HG03139 (cell line): ENCODE data around the gene ZBTB4.

Experiments
- ATAC-seq: cut with Tn5 transposase; IDR thresholded peaks from one replicate; pipeline ENCODE4 v1.9.1; 2021; ENCODE audit not compliant: unreplicated experiment

ZBTB4 gene

DNA sequence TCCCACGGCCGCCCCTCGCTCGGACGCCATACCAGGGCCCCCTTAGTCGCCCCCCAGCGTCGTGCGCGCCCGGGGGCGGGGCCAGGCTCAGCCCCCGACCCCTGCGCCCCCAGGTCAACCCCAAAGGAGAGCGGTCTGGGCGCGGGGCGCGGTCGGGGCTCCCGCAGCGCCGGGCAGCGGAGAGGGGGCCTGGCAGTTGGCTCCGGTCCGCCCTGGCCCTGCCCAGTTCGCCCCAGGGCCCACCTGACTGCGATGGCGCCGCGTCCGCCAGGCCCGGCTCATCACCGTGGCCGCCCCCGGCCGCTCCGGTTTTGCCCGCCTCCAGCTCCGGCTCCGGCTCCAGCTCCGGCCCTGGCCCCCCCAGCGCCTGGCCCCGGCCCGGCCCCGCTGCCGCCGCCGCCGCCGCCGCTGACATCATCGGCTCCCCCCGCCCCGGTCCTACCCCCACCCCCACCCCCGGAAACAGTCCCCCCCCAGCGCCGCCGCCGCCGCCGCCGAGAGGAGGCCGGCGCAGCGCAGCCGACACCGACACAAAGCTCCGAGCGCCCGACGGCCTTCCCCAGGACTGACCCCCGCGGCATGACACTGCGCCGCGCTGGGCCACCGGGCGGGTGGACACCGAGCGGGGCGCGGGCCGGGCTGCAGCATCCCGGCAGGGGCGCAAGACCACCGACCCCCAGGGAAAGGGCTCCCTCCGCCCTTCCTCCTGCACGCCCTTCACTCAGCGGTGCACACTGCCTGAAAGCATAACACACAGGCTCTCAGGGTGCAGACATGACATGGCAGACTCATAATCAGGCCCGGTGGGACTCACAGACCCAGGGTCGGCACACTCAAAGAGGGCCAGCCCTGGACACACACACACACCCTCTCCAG, at the start of gene ZBTB4:
Gene ZBTB4, minus strand, starts transcription at position 419 of the 876 bp plus-strand sequence. CDS start 12,830 bp downstream, outside the sequence.
- no peak for ATAC-seq

DNA sequence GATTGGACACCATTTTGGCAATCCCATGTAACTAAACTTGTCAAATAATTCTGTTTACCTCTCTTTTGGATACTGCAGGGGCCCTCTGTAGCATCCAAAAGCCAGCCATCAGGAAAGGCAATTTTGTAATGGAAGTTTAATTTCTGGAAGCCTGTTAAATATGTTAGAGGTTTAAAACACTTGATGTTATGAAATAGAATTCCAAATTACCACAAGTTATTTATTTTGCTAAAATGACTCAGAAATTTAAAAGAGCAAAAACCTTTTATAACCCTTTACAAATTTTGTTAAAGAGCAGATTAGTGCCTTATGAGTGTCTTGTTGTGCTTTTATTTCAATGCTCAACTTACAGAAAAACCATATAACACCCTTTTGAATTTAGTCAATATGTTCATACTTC, 49.4 kb upstream of the ZBTB4 start:
- no peak for ATAC-seq

DNA sequence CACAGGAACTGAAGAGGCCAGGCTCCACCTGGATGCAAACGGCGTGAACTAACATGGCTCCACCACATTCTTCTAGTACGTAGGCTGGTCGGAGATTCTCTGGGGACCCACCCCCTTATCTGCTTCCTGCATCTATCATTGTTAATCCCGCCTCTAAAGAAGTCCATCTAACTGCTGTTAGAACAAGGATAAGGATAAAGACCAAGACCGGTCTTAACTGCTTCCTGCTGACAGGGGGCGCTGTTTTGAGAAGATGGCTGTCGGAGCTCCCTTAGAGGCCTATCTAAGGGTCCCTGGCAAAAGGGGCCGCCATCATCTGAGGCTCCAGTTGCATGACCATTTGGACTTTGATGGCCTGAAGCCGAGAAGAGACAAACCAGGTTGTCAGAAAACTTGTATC, 43.6 kb upstream of the ZBTB4 start:
- no peak for ATAC-seq

DNA sequence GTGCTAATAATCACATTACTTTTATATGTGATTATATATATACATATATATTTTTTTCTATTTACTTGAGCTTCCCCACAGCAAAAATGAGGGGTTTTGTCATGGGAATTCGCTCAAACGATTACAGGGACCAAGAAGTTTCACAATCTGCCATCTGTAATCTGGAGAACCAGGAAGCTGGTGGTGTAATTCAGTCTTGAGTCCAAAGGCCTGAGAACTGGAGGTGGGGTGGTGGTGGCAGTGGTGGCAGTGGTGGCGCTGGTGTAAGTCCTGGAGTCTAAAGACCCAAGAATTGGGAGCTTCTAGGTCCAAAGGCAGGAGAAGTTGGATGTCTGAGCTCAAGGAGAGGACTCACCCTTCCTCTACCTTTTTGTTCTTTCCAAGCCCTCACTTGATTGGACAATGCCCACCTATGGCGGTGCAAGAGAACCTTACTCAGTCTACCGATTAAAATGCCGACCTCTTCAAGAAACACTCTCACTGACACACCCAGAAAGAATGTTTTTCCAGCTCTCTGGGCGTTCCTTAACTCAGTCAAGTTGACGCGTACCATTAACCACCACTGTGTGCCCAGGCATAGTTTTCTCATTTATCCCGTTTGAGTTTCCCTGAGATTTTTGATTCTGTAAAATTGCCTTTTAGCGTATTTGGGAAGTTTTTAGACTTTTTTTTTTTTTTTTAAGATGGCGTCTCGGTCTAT, 36.6 kb upstream of the ZBTB4 start:
- ATAC-seq = no peak

- no peak for ATAC-seq
These were observed 34.5 kb upstream of the ZBTB4 start for GRCh38 chr17:7513850-7514419.

DNA sequence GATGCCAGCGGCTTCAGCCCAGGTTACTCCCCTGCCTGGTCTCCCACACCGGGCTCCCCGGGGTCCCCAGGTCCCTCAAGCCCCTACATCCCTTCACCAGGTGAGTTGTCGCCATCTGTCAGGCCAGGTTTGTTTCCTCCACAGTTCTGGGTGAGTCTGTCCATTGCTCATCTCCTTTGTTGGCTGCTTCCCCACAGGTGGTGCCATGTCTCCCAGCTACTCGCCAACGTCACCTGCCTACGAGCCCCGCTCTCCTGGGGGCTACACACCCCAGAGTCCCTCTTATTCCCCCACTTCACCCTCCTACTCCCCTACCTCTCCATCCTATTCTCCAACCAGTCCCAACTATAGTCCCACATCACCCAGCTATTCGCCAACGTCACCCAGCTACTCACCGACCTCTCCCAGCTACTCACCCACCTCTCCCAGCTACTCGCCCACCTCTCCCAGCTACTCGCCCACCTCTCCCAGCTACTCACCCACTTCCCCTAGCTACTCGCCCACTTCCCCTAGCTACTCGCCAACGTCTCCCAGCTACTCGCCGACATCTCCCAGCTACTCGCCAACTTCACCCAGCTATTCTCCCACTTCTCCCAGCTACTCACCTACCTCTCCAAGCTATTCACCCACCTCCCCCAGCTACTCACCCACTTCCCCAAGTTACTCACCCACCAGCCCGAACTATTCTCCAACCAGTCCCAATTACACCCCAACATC, 33.6 kb upstream of the ZBTB4 start:
- no peak for ATAC-seq

DNA sequence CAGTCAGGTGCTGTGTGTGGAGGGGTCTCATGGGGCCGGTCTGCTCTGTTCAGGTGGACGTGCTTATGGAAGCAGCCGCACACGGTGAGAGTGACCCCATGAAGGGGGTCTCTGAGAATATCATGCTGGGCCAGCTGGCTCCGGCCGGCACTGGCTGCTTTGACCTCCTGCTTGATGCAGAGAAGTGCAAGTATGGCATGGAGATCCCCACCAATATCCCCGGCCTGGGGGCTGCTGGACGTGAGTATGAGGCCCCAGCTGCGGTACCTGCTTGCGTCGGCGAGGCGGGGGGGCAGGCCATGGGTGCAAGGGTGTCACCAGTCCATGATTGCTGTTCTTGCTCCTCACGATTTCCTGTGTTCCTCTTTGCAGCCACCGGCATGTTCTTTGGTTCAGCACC, 32.7 kb upstream of the ZBTB4 start:
- no peak for ATAC-seq

DNA sequence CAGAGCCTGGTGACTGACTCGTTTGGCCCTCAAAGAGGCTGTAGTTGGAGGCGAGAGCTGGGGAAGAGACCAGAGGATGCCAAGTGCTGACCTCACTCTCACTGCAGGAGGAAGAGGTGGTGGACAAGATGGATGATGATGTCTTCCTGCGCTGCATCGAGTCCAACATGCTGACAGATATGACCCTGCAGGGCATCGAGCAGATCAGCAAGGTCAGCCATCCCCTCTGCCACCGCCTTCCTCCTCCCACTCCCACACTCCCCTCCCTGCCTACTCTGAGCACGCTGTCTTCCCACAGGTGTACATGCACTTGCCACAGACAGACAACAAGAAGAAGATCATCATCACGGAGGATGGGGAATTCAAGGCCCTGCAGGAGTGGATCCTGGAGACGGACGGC, 31.7 kb upstream of the ZBTB4 start:
- ATAC-seq = no peak

DNA sequence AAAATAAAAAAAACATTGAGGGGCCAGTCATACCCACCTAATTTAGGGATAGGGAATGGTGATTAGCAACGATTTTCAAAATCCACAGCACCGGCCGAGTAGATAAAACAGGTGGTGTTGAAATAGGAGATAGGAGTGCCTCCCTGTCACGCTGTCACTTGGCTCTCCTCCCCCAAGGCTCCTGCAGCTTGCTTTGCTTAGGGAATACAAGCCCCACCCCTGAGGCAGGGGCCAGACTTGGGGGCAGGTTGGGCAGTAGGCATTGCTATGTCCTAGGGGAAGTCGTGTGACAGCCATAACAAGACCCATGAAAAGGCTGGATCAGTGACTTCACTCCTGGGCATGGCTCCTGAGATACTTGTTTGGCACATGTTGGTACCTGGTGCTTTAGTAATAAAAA, 30.5 kb upstream of the ZBTB4 start:
- no peak for ATAC-seq

DNA sequence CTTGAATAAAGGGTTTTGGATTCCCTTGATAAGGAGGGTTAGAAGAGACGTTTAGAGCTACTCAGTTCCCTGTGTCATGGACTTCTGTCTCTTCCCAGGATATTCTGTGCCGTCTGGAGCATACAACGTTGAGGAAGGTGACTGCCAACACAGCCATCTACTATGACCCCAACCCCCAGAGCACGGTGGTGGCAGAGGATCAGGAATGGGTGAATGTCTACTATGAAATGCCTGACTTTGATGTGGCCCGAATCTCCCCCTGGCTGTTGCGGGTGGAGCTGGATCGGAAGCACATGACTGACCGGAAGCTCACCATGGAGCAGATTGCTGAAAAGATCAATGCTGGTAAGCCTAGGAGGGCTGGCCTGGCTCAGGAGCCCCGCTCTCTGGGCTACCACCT, 29.4 kb upstream of the ZBTB4 start:
- no peak for ATAC-seq

GRCh38 chr17:7508145-7508544, 28.7 kb upstream of the ZBTB4 start:
- ATAC-seq = no peak

- ATAC-seq = no peak
These were observed 24.1 kb upstream of the ZBTB4 start for GRCh38 chr17:7503521-7503920.

- ATAC-seq = no peak
These were observed 23.6 kb upstream of the ZBTB4 start for GRCh38 chr17:7502987-7503386.

DNA sequence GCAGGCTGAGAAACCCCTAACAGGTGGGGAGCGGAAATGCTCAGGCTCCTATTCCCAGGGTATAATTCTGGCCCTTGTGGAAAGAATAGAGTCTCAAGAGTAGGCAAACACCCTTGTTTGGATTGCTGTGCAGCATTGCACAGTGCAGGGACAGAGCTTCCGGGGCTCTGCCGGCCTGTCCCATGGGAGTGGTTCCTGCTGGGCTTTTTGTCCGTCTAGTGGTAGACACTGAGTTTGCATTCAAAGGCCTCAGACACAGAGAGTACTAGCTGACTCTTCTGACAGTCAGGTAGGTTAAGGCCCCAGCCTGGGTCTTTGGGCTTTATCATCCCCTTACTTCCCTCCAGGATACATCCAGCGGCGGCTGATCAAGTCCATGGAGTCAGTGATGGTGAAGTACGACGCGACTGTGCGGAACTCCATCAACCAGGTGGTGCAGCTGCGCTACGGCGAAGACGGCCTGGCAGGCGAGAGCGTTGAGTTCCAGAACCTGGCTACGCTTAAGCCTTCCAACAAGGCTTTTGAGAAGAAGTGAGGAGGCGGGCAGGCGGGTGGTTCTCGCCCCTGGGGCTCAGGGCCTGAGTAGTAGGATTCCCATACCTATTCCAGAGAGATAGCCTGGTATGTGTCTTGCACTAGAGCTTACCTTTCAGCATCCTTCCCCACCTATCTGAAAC, 22.9 kb upstream of the ZBTB4 start:
- ATAC-seq = no peak

GRCh38 chr17:7501729-7502128, 22.3 kb upstream of the ZBTB4 start:
- ATAC-seq = no peak

DNA sequence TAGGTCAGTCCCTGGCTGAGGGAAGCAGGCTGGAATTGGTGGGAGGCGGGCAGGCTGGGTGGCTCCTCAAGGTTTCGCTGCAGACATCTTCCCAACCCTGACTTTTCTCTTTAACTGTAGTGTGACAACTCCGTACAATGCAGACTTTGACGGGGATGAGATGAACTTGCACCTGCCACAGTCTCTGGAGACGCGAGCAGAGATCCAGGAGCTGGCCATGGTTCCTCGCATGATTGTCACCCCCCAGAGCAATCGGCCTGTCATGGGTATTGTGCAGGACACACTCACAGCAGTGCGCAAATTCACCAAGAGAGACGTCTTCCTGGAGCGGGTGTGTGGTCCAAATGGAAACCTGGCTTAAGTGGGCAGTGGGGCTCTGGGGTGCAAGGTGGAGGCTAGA, 19.7 kb upstream of the ZBTB4 start:
- ATAC-seq = no peak

DNA sequence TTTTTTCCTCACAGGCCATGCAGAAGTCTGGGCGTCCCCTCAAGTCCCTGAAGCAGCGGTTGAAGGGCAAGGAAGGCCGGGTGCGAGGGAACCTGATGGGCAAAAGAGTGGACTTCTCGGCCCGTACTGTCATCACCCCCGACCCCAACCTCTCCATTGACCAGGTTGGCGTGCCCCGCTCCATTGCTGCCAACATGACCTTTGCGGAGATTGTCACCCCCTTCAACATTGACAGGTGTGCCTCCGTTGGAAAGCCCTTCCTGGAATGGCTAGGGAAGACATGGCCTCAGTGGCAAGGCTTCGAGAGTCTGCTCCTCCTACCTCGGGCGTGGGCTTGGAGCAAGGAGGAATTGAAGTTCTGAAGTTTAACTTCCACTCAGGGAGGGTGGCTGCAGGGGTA, 18.2 kb upstream of the ZBTB4 start:
- ATAC-seq = no peak

GRCh38 chr17:7497228-7497627, 17.8 kb upstream of the ZBTB4 start:
- ATAC-seq = no peak

GRCh38 chr17:7496470-7497183, 17.2 kb upstream of the ZBTB4 start:
- no peak for ATAC-seq

GRCh38 chr17:7495906-7496434, 16.5 kb upstream of the ZBTB4 start:
- ATAC-seq = no peak
